Stimulated activated CD8-positive, alpha-beta memory T cell treated with anti-CD3 and anti-CD28 coated beads, Interleukin-4, amount 100 ng/mL, for 48 hours (primary cell): ENCODE data around the gene SGO1.

Experiments used
- DNase-seq: peaks from one replicate; pipeline ENCODE4 v3.0.0-alpha.2; 2020

The SGO1 gene

GRCh38 chr3:20154078-20154477 is 31.9 kb downstream of the SGO1 start:
- DNase-seq, result no peak

- DNase-seq, result no peak
Observed at GRCh38 chr3:20148466-20148865, 37.5 kb downstream of the SGO1 start.

GRCh38 chr3:20147361-20147760 is 38.6 kb downstream of the SGO1 start:
- no peak for DNase-seq

GRCh38 chr3:20146301-20146700 is 39.7 kb downstream of the SGO1 start:
- no peak for DNase-seq

GRCh38 chr3:20145874-20146273 is 40.1 kb downstream of the SGO1 start:
- DNase-seq, result no peak

GRCh38 chr3:20143519-20143918 is 42.5 kb downstream of the SGO1 start:
- no peak for DNase-seq

- no peak for DNase-seq
Observed at GRCh38 chr3:20142517-20142916, 43.5 kb downstream of the SGO1 start.

- no peak for DNase-seq
Observed at GRCh38 chr3:20141851-20142250, 44.2 kb downstream of the SGO1 start.

- no peak for DNase-seq
Observed at GRCh38 chr3:20141316-20141715, 44.7 kb downstream of the SGO1 start.

- no peak for DNase-seq
Observed at GRCh38 chr3:20140881-20141280, 45.1 kb downstream of the SGO1 start.

- no peak for DNase-seq
Observed at GRCh38 chr3:20137647-20138046, 48.4 kb downstream of the SGO1 start.

- no peak for DNase-seq
Observed at GRCh38 chr3:20136231-20136630, 49.8 kb downstream of the SGO1 start.

- DNase-seq, result no peak
Observed at GRCh38 chr3:20130106-20130505, 55.9 kb downstream of the SGO1 start.

GRCh38 chr3:20128358-20128757 is 57.6 kb downstream of the SGO1 start:
- DNase-seq, result no peak

- DNase-seq, result no peak
Observed at GRCh38 chr3:20125897-20126296, 60.1 kb downstream of the SGO1 start.

- no peak for DNase-seq
Observed at GRCh38 chr3:20125289-20125688, 60.7 kb downstream of the SGO1 start.

- DNase-seq, result no peak
Observed at GRCh38 chr3:20123131-20123652, 62.8 kb downstream of the SGO1 start.

- no peak for DNase-seq
Observed at GRCh38 chr3:20121088-20121487, 64.9 kb downstream of the SGO1 start.
